ENCODE measurements around the gene CASZ1.
A peak's percentile ranks its signal among the peaks of the same experiment; 100 is the strongest.

Gene CASZ1

GRCh38 chr1:10744029-10744428, 52.4 kb downstream of the CASZ1 start:
- DNase-seq: no peak

GRCh38 chr1:10741696-10742095, 54.8 kb downstream of the CASZ1 start:
- no peak for DNase-seq

GRCh38 chr1:10740123-10740522, 56.3 kb downstream of the CASZ1 start:
- no peak for DNase-seq

- DNase-seq: no peak
Measured at GRCh38 chr1:10739589-10739988, 56.9 kb downstream of the CASZ1 start.

GRCh38 chr1:10738061-10739058, 58.1 kb downstream of the CASZ1 start:
- no peak for DNase-seq

GRCh38 chr1:10737651-10738050, 58.8 kb downstream of the CASZ1 start:
- DNase-seq: no peak

GRCh38 chr1:10736634-10737586, 59.5 kb downstream of the CASZ1 start:
- DNase-seq: no peak

- no peak for DNase-seq
Measured at GRCh38 chr1:10735563-10736305, 60.7 kb downstream of the CASZ1 start.

GRCh38 chr1:10734962-10735544, 61.4 kb downstream of the CASZ1 start:
- peak; percentile 57 for DNase-seq

- no peak for DNase-seq
Measured at GRCh38 chr1:10734375-10734774, 62.1 kb downstream of the CASZ1 start.

GRCh38 chr1:10733474-10734366, 62.7 kb downstream of the CASZ1 start:
- peak; percentile 94 for DNase-seq

GRCh38 chr1:10730985-10731384, 65.5 kb downstream of the CASZ1 start:
- no peak for DNase-seq

GRCh38 chr1:10728595-10729410, 67.6 kb downstream of the CASZ1 start:
- no peak for DNase-seq

- DNase-seq: no peak
Measured at GRCh38 chr1:10727751-10728232, 68.7 kb downstream of the CASZ1 start.

- DNase-seq: no peak
Measured at GRCh38 chr1:10726355-10726754, 70.1 kb downstream of the CASZ1 start.

GRCh38 chr1:10724948-10725847, 71.2 kb downstream of the CASZ1 start:
- peak; percentile 92 for DNase-seq

- DNase-seq: peak; percentile 58
Measured at GRCh38 chr1:10724511-10724910, 71.9 kb downstream of the CASZ1 start.

- peak; percentile 96 for DNase-seq
Measured at GRCh38 chr1:10724052-10724494, 72.4 kb downstream of the CASZ1 start.

GRCh38 chr1:10723317-10723716, 73.1 kb downstream of the CASZ1 start:
- DNase-seq: no peak

Data from NCI-H2171 treated with DMSO at 0.1 percent for 48 hours (cell line).